Activated CD4-positive, alpha-beta T cell treated with anti-CD3 and anti-CD28 coated beads for 1 hour (primary cell): ENCODE measurements around the gene GNAO1.

Experiments
- DNase-seq: peaks from one replicate; pipeline ENCODE4 v3.0.0-alpha.2; 2020

Gene GNAO1

DNA sequence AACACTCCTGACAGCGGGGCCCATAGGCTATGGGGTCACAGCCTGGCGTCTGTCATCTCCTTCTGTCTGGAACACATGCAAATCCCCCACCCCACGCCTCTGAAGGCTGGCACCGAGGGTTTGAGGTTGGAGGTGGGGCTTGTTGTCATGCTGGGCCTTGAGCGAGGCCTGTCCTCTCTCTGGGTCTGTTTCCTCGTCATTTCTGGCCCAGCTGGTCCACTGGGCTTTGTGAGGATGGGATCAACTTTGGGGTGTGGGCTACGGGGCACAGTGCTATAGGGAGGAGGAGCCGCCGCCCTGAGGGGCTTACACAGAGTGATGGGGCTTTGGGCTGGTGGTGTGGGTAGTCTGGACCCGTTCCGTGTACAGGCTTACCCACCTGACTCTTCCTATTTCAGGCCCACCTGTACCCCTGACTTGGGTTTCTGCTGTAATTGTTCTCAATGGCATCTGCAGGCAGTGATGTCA, 146.6 kb downstream of the GNAO1 start:
- DNase-seq: no peak

- DNase-seq: no peak
Observed at GRCh38 chr16:56338566-56339318, 147.5 kb downstream of the GNAO1 start.

DNA sequence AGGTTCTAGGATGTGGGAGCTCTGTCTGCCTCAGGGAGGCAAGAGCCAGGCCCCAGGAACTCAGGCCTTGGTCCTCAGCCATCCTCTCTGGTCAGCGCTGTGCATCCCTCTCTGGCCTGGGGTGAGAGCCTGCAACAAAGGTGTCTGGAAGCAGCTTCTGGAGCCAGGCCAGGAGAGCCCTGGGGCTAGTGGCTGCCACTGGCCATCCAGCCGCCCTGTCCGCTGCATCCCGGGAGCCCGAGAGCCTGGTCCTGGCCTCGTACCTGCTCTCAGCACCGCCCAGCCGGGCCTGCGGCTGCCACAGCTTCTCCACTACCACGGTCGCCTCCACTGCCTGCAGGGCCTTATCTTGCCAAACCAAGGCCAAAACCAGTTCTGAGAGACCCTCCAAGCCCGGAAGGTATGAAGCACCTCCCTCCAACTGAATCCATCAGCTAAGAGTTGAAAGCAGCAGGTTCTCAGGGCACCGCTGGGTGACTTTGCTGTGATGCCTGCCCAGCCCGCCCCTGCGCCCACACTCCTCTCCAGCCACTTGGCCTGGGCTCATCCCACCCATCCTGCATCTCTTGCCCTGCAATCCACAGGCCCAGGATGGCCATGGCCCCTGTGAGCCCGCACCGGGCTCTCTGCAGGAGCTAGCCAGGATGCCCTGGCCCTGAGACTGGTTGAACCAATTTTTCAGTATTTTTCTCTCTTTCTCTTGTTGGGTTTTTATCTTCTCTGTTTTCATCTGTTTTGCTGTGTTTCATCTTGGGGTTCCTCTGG, 148.3 kb downstream of the GNAO1 start:
- DNase-seq: no peak

DNA sequence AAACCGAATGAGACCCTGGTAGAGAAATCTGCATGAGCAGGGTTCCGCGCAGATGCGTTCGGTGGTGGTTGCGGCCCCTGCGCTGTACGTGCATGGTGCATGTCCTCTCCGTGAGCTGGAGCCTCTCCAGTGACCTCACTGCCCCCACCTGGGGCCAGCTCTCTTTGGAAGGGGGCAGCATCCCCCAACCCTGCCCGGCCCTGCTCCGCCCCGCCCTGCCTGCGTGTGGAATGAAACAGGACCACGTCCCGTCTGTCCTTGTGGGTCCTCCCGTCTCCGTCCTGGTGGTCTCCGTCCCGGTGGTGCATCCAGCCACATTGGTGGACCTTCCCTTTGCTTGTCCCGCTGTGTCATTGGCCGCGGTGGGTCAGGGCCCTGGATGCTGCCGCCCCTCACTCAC, 149.1 kb downstream of the GNAO1 start:
- DNase-seq: no peak

DNA sequence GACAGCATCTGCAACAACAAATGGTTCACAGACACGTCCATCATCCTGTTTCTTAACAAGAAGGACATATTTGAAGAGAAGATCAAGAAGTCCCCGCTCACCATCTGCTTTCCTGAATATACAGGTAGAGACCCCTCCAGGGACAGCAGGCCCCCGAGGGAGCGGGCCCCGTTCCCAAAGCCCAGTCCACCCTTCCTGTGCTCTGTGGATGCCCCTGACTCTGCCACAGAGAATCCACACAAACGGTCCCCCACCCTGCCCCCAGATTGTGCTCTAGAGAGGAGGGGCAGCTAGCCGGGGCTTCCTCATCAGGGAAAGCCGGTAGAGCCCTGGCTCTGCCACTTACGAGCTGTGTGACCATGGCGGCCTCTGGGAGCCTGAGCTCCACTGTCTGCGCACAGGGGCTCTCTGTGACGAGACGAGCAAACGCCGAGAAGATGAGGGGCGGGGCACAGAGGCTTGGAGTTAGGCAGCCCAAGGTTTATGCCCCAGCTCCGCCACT, 149.6 kb downstream of the GNAO1 start:
- no peak for DNase-seq

- DNase-seq: no peak
Observed at GRCh38 chr16:56341656-56342399, 150.5 kb downstream of the GNAO1 start.

DNA sequence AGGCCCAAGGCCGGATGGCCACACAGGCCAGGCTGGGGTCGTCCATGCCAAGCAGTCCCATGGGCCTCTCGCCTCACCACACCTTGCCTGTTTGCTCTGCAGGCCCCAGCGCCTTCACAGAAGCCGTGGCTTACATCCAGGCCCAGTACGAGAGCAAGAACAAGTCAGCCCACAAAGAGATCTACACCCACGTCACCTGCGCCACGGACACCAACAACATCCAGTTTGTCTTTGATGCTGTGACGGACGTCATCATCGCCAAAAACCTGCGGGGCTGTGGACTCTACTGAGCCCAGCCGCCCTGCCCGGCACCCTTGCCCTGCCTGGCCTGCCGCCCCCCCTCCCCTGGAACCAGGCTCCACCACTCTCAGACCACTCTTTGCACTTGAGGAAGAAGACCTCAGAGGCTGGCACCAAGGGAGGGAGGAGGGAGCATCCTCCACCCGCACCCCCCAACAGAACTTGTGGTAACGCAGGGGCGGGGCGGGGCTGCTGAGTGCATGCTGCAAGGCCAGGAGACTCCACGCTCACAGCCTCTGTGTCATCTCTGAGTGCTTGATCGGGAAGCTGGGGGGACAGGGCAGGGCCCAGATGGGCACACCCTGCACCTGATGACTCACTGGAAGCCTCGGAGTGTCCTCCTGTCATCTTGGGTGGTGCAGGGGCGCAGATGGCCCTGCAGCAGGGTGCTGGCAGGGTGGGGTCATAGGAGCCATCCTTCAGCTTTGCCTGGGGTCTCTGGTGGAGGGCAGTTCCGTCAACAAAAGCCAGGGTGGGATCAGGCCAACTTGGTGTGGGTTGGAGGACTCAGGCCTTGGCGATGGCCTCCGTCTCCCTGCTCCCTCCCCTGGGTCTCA, 152.6 kb downstream of the GNAO1 start:
- no peak for DNase-seq

DNA sequence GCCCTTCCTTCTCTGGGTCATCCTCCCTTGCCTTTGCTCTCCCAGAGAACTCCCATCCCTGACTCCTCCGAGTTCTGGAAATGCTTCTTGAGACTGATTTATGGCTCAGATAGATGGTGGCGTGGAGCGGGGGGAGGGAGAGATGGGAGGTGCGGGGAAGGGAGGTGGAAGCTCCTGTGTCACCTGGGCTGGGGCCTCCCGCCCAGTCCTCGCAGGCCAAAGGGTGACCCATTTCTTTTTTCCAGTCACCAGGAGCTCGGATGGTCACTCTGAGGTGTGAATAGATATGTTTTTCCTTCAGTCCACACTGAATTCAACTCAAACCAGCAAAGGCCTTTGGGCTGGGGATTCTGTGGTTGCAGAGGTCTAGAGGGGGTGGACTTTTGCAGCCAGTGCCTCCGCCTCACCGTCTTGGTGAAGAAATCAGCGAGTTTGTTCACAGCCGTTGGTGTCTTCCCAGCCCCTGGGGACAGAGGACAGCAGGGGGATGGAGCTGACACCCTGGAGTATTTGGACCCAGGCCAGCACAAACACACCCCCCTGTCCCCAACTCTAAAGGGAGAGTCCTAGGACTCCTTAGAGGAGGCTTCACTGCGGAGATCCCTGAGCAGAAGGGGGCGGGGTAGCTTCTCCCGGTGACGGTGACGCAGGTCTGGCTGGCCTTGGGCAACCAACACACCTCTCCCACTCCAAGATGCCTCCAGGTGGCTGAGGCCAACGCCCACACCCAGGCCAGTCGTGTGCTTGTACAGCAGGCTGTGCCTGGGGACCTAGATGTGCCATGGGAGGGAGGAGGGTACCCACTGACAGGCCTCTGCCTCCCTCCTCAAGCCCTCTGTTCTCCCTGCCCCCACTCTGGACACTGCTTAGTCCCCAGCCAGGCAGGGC, 153.5 kb downstream of the GNAO1 start:
- no peak for DNase-seq

DNA sequence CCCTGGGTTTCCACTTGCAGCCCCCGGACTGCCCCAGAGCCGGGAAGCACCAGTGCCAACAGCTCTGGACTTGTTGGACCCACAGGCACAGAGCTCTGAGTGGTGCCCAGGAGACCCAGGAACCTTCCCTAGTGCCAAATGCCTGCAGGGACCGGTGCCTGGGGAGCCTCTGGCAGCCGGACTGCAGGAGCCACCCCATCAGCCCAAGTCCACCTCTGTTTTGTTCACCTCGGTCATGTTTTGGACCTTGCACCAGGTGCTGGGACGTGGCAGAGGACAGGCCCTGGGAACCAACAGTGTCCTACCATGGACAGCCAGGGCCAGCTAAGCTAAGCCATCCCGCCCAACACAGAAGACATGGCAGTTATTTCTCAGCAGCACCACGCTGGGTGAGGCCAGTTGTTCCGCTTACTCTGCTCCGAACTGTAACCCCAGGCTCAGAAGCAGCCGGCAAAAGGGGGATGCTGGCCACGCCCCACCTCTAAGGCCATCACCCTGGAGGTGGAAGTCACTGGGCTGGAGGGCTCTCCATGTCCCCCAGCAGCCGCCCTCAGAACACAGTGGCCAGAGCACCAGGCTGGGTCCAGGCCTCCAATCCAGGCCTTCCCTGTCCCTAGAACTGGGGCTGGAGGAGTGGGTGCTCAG, 154.2 kb downstream of the GNAO1 start:
- no peak for DNase-seq

- DNase-seq: no peak
Observed at GRCh38 chr16:56346131-56346890, 155.0 kb downstream of the GNAO1 start.

DNA sequence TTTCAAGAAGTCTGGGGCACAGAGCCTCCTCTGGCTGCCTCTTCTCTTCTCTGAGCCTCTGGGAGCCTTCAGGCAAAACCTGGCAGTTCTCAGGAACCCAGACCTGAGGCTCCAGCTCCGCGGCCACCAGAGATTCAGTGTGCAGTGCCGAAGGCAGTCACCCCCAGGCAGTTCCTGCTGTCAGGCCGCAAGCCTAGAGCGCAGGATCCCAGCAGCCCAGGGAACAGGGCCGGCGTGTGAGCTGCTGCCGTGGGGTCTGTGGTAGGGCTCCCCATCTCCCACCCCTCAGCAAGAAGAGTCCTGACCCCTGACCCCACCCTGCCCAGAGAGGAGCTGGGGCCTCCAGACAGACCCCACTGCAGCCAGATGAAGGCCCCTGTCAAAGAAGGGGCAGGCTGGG, 155.9 kb downstream of the GNAO1 start:
- no peak for DNase-seq

DNA sequence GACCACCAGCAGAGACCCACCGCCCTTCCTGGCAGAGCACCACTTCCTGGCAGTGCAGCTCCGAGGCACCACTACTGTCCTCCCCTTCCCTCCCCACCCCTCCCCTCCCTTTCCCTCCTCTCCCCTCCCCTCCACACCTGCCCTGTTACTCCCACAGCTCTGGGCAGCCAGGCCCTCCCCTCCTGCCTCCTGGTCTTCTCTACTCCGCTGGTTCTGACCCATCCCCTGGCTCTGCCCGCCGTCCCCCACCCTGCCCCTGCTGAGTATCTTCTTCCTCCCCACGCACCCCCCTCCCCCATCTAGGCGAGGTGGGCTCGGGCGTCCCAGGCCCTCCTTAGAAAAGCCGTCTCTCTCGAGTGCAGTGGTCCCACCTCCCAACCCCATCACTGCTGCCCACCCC, 156.4 kb downstream of the GNAO1 start:
- DNase-seq: no peak

DNA sequence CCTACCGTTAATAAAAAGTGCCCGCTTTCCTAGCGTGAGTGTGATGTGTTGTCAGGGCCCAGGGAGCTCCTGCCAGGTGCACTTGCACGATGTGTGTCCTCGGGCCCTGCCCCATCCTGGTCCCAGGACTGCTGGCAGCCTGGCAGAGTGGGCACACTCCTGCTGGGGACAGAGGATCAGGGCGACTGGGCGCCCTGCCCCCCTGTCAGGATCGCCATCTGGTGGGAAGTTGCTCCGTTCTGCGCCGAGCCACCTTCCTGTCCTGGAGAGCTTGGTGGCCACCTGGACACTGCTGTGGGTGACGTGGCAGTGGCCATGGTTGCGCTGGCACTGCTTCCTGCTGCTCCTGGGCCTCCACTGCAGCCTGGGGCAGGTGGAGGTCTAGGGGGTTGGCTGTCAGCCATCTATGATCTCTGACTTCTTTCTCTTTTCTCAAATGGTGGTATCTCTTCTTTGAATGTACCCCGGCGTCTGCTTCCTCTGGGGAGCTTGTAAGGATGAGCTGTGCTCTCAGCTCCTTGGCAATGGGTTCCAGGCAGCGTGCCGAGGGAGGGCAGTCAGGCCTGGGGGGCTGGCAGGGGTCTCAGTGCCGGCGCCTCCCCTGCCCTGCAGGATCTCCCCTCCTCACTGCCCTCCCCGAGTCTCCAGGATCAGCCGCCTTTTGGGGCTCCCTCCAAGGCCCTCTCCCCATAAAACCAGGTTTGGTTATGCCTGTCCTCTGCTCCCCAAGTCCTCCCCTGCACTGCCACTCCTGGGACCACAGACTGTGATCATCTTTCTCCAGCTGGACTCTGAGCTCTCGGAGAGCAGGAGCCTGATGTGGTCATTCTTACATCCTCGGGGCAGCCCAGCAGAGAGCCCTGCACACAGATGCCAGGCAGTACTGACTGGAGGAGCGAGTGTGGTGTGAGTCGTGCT, 157.1 kb downstream of the GNAO1 start:
- DNase-seq: no peak

DNA sequence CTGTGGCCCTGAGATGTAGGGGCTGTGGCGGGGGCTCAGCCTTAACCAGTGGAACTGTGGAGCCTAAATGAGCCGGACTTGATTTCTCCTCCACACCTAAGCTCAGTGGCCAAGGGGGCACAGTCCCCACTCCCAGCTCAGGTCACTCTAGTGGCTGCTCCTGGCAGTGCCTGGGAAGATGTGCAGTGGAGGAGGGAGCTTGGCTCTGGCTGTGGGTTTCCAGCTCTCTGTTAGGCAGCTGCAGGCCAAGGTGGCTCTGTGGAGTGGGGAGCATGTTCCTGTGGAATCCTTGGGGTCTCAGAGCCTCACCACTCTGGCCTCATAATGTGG, 157.8 kb downstream of the GNAO1 start:
- no peak for DNase-seq

GRCh38 chr16:56349711-56350161, 158.4 kb downstream of the GNAO1 start:
- no peak for DNase-seq

GRCh38 chr16:56350491-56351405, 159.5 kb downstream of the GNAO1 start:
- DNase-seq: no peak

DNA sequence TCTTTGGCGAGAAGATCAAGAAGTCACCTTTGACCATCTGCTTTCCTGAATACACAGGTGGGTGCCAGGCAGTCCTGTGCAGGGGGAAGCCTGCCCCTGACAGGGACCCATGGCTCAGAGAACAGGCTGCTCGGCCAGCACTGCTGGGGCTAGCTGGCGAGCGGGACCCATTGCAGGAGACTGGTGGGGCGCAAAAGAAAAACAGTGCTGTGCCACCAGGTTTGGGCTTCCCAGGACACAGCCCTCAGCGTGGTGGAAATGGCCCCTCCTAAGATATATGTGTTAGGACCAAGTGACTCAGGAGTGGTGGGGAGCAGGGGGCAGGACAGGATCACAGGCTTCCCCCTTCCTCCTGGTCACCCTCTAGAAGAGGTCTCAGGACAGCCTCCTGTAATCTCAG, 160.2 kb downstream of the GNAO1 start:
- no peak for DNase-seq
